ENCODE data around the gene ADAMTS12. TPM values are rescaled to one million over a fixed set of nuclear protein-coding genes. Genes with fewer than 3 reads are reported as not detected.

The ADAMTS12 gene
- total and polyA plus RNA-seq, 4 donors, result 0.49 to 6.4 (median 2.3) TPM

- H3K27me3 ChIP-seq (ENCODE audit: control insufficient read depth in 4 of 4, insufficient read depth in 4 of 4, low read length in 3 of 4), result no peaks in the 10 kb centered on the region
- H3K4me1 ChIP-seq (ENCODE audit: control insufficient read depth in 4 of 4, insufficient read depth in 4 of 4, low read length in 3 of 4), result no peaks in the 10 kb centered on the region
- no peak overlapping the region for H3K27ac ChIP-seq (ENCODE audit: low read depth in 1 of 2, low read length in 2 of 2)
- no peak for DNase-seq (ENCODE audit: low spot score)
- H3K9ac ChIP-seq (ENCODE audit: low read depth in 1 of 2, low read length in 2 of 2), result no peak overlapping the region
- TF ChIP-seq NR2F2 (IDR thresholded peaks at IDR 0.05), result no peak
- no peak for TF ChIP-seq JUND (IDR thresholded peaks at IDR 0.05)
- TF ChIP-seq YY1 (IDR thresholded peaks at IDR 0.05), result no peak
- TF ChIP-seq GABPA (IDR thresholded peaks at IDR 0.05 in 1 of 2, conservative IDR thresholded peaks at IDR 0.05 in 1 of 2), result no peak
- TF ChIP-seq FOXA1 (IDR thresholded peaks at IDR 0.05), result no peak
- no peak for TF ChIP-seq CTCF (IDR thresholded peaks at IDR 0.05; ENCODE audit: low read depth, low read length, missing input control)
- no peak for TF ChIP-seq FOXA2 (IDR thresholded peaks at IDR 0.05)
- no peak for TF ChIP-seq SP1 (IDR thresholded peaks at IDR 0.05)
- TF ChIP-seq ZBTB33 (IDR thresholded peaks at IDR 0.05), result no peak
- no peak for TF ChIP-seq TAF1 (conservative IDR thresholded peaks at IDR 0.05)
- no peak for TF ChIP-seq EGR1 (IDR thresholded peaks at IDR 0.05; ENCODE audit: low read depth in 2 of 2)
- TF ChIP-seq RAD21 (IDR thresholded peaks at IDR 0.05), result no peak
- no peak for TF ChIP-seq RXRA (IDR thresholded peaks at IDR 0.05)
- no peak for TF ChIP-seq MAX (IDR thresholded peaks at IDR 0.05)
- no peak for TF ChIP-seq HNF4G (IDR thresholded peaks at IDR 0.05)
- no peak for TF ChIP-seq ATF3 (IDR thresholded peaks at IDR 0.05)
- H3K36me3 ChIP-seq (ENCODE audit: control insufficient read depth in 4 of 4, insufficient read depth in 3 of 4, low read depth in 1 of 4, low read length in 3 of 4), result no peaks in the 10 kb centered on the region
- no peaks in the 10 kb centered on the region for H3K9me3 ChIP-seq (ENCODE audit: control insufficient read depth in 4 of 4, low read length in 3 of 4)
- 77% methylated on average over 3 of the region's 3 CpGs for WGBS
- H3K4me3 ChIP-seq (ENCODE audit: low read depth in 1 of 3, low read length in 3 of 3), result no peak overlapping the region
Measured at GRCh38 chr5:33764786-33765185, 127.0 kb downstream of the ADAMTS12 start.

GRCh38 chr5:33763435-33763834 lies 128.4 kb downstream of the ADAMTS12 start:
- Histone ChIP-seq H3K4me1 (ENCODE audit: control insufficient read depth in 4 of 4, insufficient read depth in 4 of 4, low read length in 3 of 4) (no peaks in the 10 kb centered on the region), H3K36me3 (ENCODE audit: control insufficient read depth in 4 of 4, insufficient read depth in 3 of 4, low read depth in 1 of 4, low read length in 3 of 4) (no peaks in the 10 kb centered on the region), H3K27me3 (ENCODE audit: control insufficient read depth in 4 of 4, insufficient read depth in 4 of 4, low read length in 3 of 4) (no peaks in the 10 kb centered on the region), H3K9ac (ENCODE audit: low read depth in 1 of 2, low read length in 2 of 2) (no peak overlapping the region), H3K27ac (ENCODE audit: low read depth in 1 of 2, low read length in 2 of 2) (no peak overlapping the region), H3K4me3 (ENCODE audit: low read depth in 1 of 3, low read length in 3 of 3) (no peak overlapping the region), H3K9me3 (ENCODE audit: control insufficient read depth in 4 of 4, low read length in 3 of 4) (no peaks in the 10 kb centered on the region)
- DNase-seq (ENCODE audit: low spot score), result no peak
- WGBS, result 59% methylated on average over 2 of the region's 2 CpGs
- TF ChIP-seq ZBTB33 (IDR thresholded peaks at IDR 0.05) (no peak), SP1 (IDR thresholded peaks at IDR 0.05) (no peak), ATF3 (IDR thresholded peaks at IDR 0.05) (no peak), HNF4A (conservative IDR thresholded peaks at IDR 0.05) (peak; percentile 37 to 84), REST (IDR thresholded peaks at IDR 0.05) (no peak), FOXA2 (IDR thresholded peaks at IDR 0.05) (no peak), TAF1 (conservative IDR thresholded peaks at IDR 0.05) (no peak), HNF4G (IDR thresholded peaks at IDR 0.05) (no peak), RAD21 (IDR thresholded peaks at IDR 0.05) (no peak)

Measured in liver (tissue), 9 donors.